Kidney (tissue), 14 donors: Measurements from ENCODE around the gene CYB5R2. TPM values are rescaled to one million over a fixed set of nuclear protein-coding genes. Genes with fewer than 3 reads are reported as not detected.

ENCODE experiments used
- DNase-seq, 5 donors: peaks; one replicate each; pipeline ENCODE4 v3.0.0-alpha.2; 2013 to 2020
- FAIRE-seq: peaks from 2 replicates; lab custom pipeline; 2012; peaks lifted over from hg19 to GRCh38; lab: Jason Lieb, UNC
- H3K27ac ChIP-seq, 2 donors: one replicate each; pipeline ENCODE4 v1.7.0; 2013; ENCODE audit warnings: low read depth in 2 of 2, low read length in 2 of 2, inconsistent platforms in 1 of 2
- H3K27me3 ChIP-seq: one replicate; pipeline ENCODE4 v1.7.1; 2013; ENCODE audit warnings: low read length, inconsistent platforms; ENCODE audit not compliant: control insufficient read depth, insufficient read depth
- H3K36me3 ChIP-seq, 3 donors: one replicate each; pipeline versions ENCODE4 v1.7.0 to v1.7.1; 2013; ENCODE audit warnings: low read length in 3 of 3, control low read depth in 1 of 3, inconsistent platforms in 1 of 3; ENCODE audit not compliant: insufficient read depth in 3 of 3, control insufficient read depth in 2 of 3
- H3K4me1 ChIP-seq, 3 donors: one replicate each; pipeline versions ENCODE4 v1.7.0 to v1.7.1; 2013; ENCODE audit warnings: low read length in 3 of 3, inconsistent platforms in 1 of 3, low read depth in 1 of 3; ENCODE audit not compliant: control insufficient read depth in 2 of 3, insufficient read depth in 2 of 3
- H3K4me3 ChIP-seq, 3 donors: one replicate each; pipeline versions ENCODE4 v1.7.0 to v1.8.1; 2013; ENCODE audit warnings: low read length in 3 of 3, control low read depth in 1 of 3, inconsistent platforms in 1 of 3
- H3K9ac ChIP-seq, 3 donors: one replicate each; pipeline versions ENCODE4 v1.7.0 to v1.7.1; 2013; ENCODE audit warnings: low read length in 3 of 3, control low read depth in 1 of 3, inconsistent platforms in 1 of 3
- H3K9me3 ChIP-seq, 3 donors: one replicate each; pipeline versions ENCODE4 v1.7.0 to v1.7.1; 2013; ENCODE audit warnings: low read length in 3 of 3, control low read depth in 1 of 3, inconsistent platforms in 1 of 3; ENCODE audit not compliant: control insufficient read depth in 2 of 3, insufficient read depth in 1 of 3
- CTCF ChIP-seq: IDR thresholded peaks from 3 replicates; pipeline ENCODE4 v1.5.1; 2012; ENCODE audit warnings: mild to moderate bottlenecking, moderate library complexity, borderline replicate concordance; ENCODE audit not compliant: insufficient read depth; ENCODE audit errors: extremely low read depth
- intact Hi-C: fragments of 100-400 bp; cut with DNase I; formaldehyde crosslinking; loops from one replicate; pipeline ENCODE4 v1.11.1; 2022
- polyA plus RNA-seq: library from polyadenylated mRNA; stranded (reverse); fragments of 350-450 nt; fragmentation: Illumina TruSeq; extraction: RNeasy Lipid Tissue Mini Kit (QIAGEN cat#74804); gene quantifications from one replicate; pipeline ENCODE4 v1.2.3, GENCODE V29; 2014; ENCODE audit warnings: low read depth, low replicate concordance; ENCODE audit not compliant: insufficient read depth
- total RNA-seq: library from RNA; stranded (reverse); fragmentation: NEBNext Ultra II Directional; extraction: Animal tissue kit (Norgen Biotek cat#: 25700); gene quantifications from one replicate; pipeline ENCODE4 v1.2.1, GENCODE V29; 2021
- donor health status: control.
- donor health status: control.
- donor health status: control.
- donor health status: control.
- donor health status: control.
- donor health status: DM: yes; HTN: yes; CAD: no.
- donor health status: Normal renal cell carcinoma (clear cell type).

CYB5R2 gene
- total and polyA plus RNA-seq, 2 donors from 2014 or later, result 8.2 to 8.7 TPM

DNA sequence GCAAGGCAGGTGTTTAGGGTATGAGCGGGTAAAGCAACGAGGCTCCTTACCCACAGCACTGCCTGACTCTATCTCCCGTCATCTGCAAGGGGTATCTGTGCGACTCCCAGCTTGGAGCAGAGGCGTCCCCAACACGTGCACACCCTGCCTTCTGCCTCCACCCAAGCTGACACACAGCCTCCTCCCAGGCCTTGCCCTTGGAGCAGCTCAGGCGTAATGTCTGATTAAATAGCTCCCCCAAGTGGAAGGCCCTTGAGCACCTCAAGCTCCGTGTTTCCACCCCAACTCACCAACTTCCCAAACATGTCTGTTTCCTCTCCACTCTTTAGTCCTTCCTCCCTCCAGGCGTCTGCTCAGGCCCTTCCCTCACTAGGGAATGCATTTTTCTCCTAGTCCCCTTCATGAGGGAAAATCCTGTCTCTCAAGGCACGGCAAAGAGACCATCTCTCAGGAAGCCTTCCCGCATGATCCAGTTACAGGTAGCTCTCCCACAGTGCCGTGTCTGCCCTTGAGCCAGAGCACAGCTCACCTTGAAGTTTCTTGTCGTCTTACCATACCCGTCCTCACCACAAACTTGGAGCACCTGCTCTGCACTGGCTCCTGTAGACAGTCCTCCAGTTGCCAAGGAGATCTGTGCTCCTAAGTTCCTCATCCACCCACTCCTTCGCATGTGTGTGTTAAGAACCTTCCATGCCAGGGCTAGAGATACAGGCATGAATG lies 15.8 kb downstream of the CYB5R2 start:
- no peak overlapping the region for H3K27ac ChIP-seq
- peak; percentile 57 for TF ChIP-seq CTCF
- FAIRE-seq (no peak), DNase-seq (peak in 4 of 5 donors; percentile 74 to 89 (median 79))
- H3K36me3 ChIP-seq, result peaks cover 0 to 20% (median 14%) of the 10 kb centered on the region in 3 donors
- H3K9ac ChIP-seq, result no peak overlapping the region
- H3K27me3 ChIP-seq, result no peaks in the 10 kb centered on the region
- H3K9me3 ChIP-seq, result no peaks in the 10 kb centered on the region
- H3K4me3 ChIP-seq, result no peak overlapping the region
- intact Hi-C loops, result no loop called here
- peaks cover 0 to 2% (median 0%) of the 10 kb centered on the region in 3 donors for H3K4me1 ChIP-seq

DNA sequence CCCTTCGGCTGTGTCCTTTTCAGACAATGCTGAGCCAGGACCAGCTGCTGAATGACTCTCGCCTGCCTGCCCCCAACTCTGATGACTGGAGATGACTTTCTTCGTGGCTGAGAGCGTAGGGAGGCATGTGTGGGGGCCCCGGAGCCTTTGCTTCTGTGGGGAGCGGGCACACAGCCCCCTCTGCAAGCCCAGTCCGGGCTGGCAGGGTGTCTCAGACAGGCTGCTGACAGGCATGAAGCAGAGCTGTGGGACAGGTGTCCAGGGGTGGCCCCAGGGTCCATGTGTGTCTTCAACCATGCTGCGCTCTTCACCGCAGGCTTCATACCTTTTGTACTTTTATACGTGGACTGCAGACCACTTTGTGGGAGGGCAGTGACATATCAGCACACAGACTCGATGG lies 16.6 kb downstream of the CYB5R2 start:
- Histone ChIP-seq H3K9me3 (no peaks in the 10 kb centered on the region), H3K4me3 (no peak overlapping the region), H3K27me3 (no peaks in the 10 kb centered on the region), H3K4me1 (peaks cover 0 to 2% (median 0%) of the 10 kb centered on the region in 3 donors), H3K36me3 (peaks cover 0 to 27% (median 17%) of the 10 kb centered on the region in 3 donors), H3K9ac (no peak overlapping the region), H3K27ac (no peak overlapping the region)
- FAIRE-seq, result no peak
- intact Hi-C loops, result no loop called here
- no peak for DNase-seq
- TF ChIP-seq CTCF, result no peak

DNA sequence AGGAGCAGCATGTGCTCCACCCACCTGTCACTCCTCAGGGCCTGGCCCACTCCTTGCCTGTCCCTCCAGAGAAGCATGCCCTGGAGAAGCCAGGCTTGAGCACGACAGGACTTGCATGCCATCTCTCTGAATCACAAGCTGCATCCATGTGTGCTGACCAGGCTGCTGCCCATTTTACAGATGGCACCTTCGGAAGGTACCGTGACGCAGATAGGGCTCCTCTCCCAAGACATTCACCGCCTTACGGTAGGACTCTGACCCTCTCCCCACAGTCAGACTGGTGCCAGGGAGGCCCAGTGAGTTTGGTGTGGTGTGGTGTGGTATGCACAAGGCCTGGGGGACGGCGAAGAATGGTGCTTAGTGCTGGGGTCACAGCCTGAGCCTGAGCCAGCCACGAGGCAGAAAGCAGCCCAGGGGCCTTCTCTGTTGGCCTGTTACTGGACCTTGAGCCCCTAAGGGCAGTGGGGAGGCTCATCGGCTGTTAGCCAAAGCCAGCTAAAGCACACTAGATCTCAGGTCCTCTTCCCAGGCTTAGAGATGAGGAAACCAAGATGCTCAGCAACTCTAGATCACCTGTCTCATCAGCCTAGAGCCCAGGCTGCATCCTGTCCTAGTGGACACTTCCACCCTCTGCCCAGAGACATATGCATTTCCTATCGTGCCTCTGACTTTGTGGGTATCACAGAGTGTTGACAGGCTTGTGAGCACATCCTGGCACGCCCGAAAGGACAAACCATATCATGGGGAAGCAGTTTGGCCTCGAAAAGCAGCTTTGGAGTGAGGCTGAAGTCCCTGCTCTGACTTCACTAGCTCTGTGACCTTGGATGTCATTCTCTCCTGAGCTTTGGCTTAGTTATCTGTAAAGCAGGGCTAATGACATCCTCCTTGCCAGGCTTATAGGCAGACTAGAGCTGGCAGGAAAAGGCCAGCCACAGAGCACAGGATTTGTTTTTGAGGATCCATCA lies 17.8 kb downstream of the CYB5R2 start:
- H3K27ac ChIP-seq, result no peak overlapping the region
- peaks cover 0 to 36% (median 23%) of the 10 kb centered on the region in 3 donors for H3K36me3 ChIP-seq
- H3K9ac ChIP-seq, result no peak overlapping the region
- no peaks in the 10 kb centered on the region for H3K9me3 ChIP-seq
- intact Hi-C loops, result no loop called here
- TF ChIP-seq CTCF, result no peak
- peaks cover 0 to 2% (median 0%) of the 10 kb centered on the region in 3 donors for H3K4me1 ChIP-seq
- FAIRE-seq (no peak), DNase-seq (no peak)
- H3K27me3 ChIP-seq, result no peaks in the 10 kb centered on the region
- H3K4me3 ChIP-seq, result no peak overlapping the region
